Stimulated activated CD4-positive, alpha-beta T cell treated with anti-CD3 and anti-CD28 coated beads, Interleukin-1b, Interleukin-23, amount 100 ng/mL, for 1 hour (primary cell): ENCODE results near the gene RPL37A.

Experiments used
- DNase-seq, 2 donors: peaks; one replicate each; pipeline ENCODE4 v3.0.0-alpha.2; 2020; ENCODE audit warnings: low read depth in 2 of 2

RPL37A gene

GRCh38 chr2:216490061-216490460 lies 8.6 kb upstream of the RPL37A start:
- DNase-seq = no peak

DNA sequence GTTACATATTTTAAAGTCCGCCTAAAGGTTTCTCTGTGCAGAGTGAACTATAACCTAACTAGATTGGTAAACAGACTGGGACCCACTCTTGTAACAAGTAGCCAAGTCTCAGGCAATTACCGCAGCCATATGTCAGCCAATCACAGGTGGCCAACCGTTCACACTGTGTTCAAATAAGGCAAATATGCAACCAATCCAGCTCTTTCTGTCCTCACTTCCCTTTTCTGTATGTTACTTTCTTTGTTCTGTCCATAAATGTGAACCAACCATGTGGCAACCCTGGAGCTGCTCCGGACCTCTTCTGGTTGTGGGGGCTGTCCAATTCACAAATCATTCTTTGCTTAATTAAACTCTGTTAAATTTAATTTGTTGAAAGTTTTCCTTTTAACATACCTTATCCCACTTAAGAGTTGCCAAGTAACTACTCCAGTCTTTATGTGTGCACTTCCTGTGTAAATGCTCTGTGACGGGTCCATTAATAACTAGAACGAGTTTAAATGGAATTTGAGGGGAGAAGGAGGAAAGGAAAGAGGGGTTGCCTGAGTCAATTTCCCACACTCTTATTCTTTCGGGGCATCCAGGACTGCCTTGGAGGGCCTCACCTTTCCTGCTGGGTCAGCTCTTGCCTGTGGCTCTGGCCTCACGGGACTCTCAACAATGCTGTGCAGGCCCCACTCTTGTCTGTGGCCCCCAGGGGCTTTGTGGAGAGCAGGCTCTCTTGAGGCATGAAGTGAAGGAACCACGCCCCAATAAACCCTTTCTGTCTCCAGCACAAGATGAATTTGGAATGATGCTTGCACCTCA lies 6.6 kb upstream of the RPL37A start:
- DNase-seq = no peak

DNA sequence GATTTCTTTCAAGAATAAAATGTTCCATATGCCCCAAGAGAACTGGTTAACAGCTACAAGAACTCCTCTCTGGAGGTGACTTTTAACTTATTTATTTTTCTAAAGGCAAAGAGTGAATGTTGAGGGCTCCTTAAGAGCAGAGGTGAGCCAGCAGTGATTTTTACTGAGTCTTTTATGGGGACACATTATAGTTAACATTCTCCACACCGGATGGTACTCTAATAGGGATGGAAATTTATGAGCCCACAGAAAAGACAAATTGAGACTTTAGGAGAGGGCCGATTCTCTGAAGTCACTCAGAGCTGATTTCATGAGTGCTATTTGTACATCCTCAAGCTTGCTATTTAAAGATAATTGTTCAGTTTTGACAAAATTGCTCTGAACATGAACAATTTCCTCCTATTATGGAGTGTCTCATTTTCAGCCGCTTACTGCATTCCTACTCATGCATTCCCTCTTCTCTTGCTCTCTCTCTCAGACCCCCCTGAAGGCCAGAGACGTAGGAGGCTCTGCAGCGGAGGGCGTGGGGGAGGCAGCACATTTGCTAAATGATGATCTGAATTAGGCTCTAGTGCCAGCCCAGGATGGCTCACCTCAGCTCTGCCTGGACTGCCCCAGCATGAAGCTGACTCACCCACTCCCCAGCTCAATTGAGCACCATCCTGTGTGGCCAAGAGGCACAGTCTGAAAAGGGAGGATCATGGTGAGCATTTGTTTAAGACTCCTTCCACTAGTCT lies 5.9 kb upstream of the RPL37A start:
- DNase-seq = no peak

- DNase-seq = no peak
Measured at GRCh38 chr2:216493334-216493685, 5.3 kb upstream of the RPL37A start.

GRCh38 chr2:216495656-216496055 lies 3.0 kb upstream of the RPL37A start:
- no peak for DNase-seq

GRCh38 chr2:216497382-216498069 lies 1.1 kb upstream of the RPL37A start:
- no peak for DNase-seq

GRCh38 chr2:216498070-216498378 lies 620 bp upstream of the RPL37A start:
- DNase-seq = no peak

GRCh38 chr2:216499641-216500218 lies 1.1 kb downstream of the RPL37A start:
- DNase-seq = no peak

DNA sequence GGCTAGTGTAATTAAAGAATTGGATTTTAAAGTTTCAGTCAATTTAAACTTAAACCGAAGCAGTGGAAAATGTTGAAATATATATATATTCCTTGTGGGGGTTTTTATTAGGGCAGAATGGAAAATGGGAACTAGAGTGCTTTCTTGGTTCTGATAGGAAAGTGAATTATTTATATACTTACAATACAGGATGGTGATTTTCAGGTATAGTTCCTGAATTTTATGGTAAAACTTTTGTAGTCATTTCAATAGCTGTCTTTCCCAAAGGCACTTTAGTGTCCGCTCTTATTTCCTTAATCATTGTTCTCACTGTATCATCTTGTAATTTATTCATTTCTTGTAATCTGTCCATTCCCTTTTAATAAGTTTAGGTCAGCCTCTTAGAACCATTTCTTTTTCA lies 1.9 kb downstream of the RPL37A start:
- DNase-seq = no peak

DNA sequence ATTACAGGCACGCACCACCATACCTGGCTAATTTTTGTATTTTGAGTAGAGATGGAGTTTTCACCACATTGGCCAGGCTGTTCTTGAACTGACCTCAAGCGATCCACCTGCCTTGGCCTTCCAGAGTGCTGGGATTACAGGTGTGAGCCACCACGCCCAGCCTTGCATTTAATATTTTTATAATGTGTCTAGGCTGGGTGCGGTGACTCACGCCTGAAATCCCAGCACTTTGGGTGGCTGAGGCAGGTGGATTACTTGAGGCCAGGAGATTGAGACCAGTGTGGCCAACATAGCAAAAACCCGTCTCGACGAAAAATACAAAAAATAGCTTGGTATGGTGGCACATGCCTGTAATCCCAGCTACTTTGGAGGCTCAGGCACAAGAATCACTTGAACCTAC lies 3.2 kb downstream of the RPL37A start:
- DNase-seq = no peak

- DNase-seq = no peak
Measured at GRCh38 chr2:216502381-216503158, 3.9 kb downstream of the RPL37A start.

- DNase-seq = no peak
Measured at GRCh38 chr2:216503159-216503629, 4.5 kb downstream of the RPL37A start.

DNA sequence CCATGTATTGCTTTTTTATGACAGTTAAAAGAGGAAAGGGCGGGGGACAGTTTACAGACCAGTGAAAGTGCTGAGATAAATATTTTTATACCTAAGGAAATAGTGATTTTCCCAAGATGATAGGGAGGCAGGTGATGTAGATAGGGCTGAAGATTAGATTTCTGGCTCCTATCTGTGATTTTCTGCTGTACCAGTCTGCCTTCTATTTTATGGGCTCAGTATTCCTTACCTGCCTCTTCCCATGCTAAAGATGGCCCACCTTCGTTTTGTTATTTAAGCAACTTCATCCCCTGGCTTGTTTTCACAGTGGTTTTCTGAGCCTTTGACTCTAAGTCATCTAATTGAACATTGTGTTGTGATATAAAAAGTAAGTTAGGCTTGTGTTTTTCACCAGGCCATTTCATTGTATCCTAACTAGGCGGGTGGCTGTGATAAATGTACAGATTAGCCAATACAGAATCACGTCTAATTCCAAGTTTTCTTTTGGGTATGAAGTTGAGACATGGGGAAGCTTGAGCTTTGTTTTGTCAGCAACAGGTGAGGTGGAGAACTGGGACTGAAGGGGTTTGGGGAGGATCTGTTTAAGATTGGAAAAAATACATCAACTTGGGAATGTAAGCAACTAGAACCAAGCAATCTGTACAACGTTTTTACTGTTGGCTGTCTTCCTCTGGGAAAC lies 5.2 kb downstream of the RPL37A start:
- DNase-seq = no peak

- DNase-seq = no peak
Measured at GRCh38 chr2:216504376-216504762, 5.7 kb downstream of the RPL37A start.

GRCh38 chr2:216505133-216506106 lies 6.8 kb downstream of the RPL37A start:
- no peak for DNase-seq

DNA sequence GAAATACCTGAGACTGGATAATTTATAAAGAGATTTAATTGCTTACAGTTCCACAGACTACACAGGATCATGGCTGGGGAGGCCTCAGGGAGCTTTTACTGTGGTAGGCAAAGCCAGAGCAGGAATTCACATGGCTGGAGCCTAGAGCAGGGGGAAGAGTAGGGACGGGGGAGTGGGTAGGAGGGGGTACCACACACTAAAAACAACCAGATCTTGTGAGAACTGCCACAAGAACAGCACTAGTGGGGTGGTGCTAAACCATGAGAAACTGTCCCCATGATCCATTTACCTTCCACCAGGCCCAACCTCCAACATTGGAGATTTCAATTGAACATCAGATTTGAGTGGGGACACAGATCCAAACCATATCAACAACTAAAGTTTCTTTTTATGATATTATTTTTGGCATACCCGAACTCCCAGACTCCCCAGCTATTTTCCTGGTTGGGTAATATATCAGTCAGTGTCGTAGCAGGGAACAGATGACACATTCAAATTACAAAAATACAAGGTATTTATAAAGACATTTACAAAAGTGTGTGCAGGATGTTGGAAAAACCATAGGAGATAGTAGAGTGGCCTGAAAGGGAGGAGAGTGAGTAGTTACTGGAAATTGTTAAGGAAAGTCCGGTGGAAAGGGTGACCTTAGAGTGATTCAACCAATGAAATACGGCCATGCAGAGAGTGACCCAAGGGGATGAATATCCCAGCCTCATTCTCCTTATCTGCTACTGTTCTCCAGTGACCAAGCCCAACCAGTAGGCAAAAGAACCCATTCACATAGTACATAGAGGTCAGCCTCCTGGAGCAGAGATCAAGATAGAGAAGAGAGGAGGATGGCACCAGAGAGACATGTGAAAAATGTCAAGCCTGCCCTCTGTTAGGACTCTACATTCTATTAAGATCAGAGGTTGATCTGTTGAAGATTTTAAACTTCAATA lies 8.8 kb downstream of the RPL37A start:
- DNase-seq = no peak

GRCh38 chr2:216508229-216508628 lies 9.6 kb downstream of the RPL37A start:
- DNase-seq = no peak

- no peak for DNase-seq
Measured at GRCh38 chr2:216516730-216517350, 18.2 kb downstream of the RPL37A start.
